Thyroid gland (tissue), 4 donors: Measurements from ENCODE around the gene MYLK2. TPM values are rescaled to one million over a fixed set of nuclear protein-coding genes. Genes with fewer than 3 reads are reported as not detected.

Source experiments
- DNase-seq, 2 donors: peaks; one replicate each; pipeline ENCODE4 v3.0.0-alpha.2; 2019
- H3K27ac ChIP-seq, 3 donors: fragments of 200-600 bp; sonication (generic); 1 replicate in 2 of 3; 2 replicates in 1 of 3; pipeline ENCODE4 v1.5.1; 2016 to 2019; ENCODE audit warnings: mild to moderate bottlenecking in 1 of 3, moderate library complexity in 1 of 3
- H3K27me3 ChIP-seq: fragments of 200-600 bp; sonication (generic); one replicate; pipeline ENCODE4 v1.5.1; 2019
- H3K36me3 ChIP-seq, 2 donors: fragments of 200-600 bp; sonication (generic); one replicate each; pipeline ENCODE4 v1.5.1; 2016 to 2019
- H3K4me1 ChIP-seq, 2 donors: fragments of 200-600 bp; sonication (generic); one replicate each; pipeline ENCODE4 v1.5.1; 2017 to 2019
- H3K4me3 ChIP-seq, 3 donors: fragments of 200-600 bp; sonication (generic); replicated peaks in 1 of 3; 1 replicate in 2 of 3; 2 replicates in 1 of 3; pipeline ENCODE4 v1.5.1; 2016; ENCODE audit warnings: mild to moderate bottlenecking in 1 of 3
- H3K9me3 ChIP-seq: fragments of 200-600 bp; sonication (generic); one replicate; pipeline ENCODE4 v1.5.1; 2017
- CTCF ChIP-seq, 6 experiments: fragments of 200-600 bp in 3 of 6; fragments of 450-650 bp in 3 of 6; sonication (generic) in 3 of 6; IDR thresholded peaks; one replicate each; pipeline ENCODE4 v1.5.1; 2016 to 2019; ENCODE audit warnings: antibody characterized with exemption in 6 of 6, mild to moderate bottlenecking in 2 of 6, inconsistent platforms in 1 of 6, moderate library complexity in 1 of 6
- POLR2A ChIP-seq, 2 donors: fragments of 450-650 bp; IDR thresholded peaks; one replicate each; pipeline ENCODE4 v1.6.1; 2017; ENCODE audit warnings: antibody characterized with exemption in 2 of 2, mild to moderate bottlenecking in 2 of 2, moderate library complexity in 1 of 2
- WGBS, 2 donors: methylation state at CpG; one replicate each; pipeline ENCODE4 v1.1.5; 2017; 5-methylcytosine and 5-hydroxymethylcytosine counted together
- intact Hi-C: fragments of 100-400 bp; cut with DNase I; formaldehyde crosslinking; loops from one replicate; pipeline ENCODE4 v1.15.1; 2023
- total RNA-seq, 4 donors: library from RNA; depleted of rRNA; stranded (reverse); fragments of >200 nt; gene quantifications; one replicate each; pipeline ENCODE4 v1.2.3, GENCODE V29; 2016

MYLK2 gene
- total RNA-seq, 4 donors from 2014 or later, result 0.22 to 0.83 TPM; not detected in 2

- 94 to 98% methylated on average over 4 of the region's 4 CpGs for WGBS, 2 donors
- H3K27ac ChIP-seq, result no peak overlapping the region
- TF ChIP-seq CTCF (IDR thresholded peaks at IDR 0.05) (no peak), POLR2A (IDR thresholded peaks at IDR 0.05) (no peak)
- no peaks in the 10 kb centered on the region for H3K4me1 ChIP-seq
- no peaks in the 10 kb centered on the region for H3K27me3 ChIP-seq
- H3K4me3 ChIP-seq, result no peak overlapping the region
- no peaks in the 10 kb centered on the region for H3K9me3 ChIP-seq
- no peaks in the 10 kb centered on the region for H3K36me3 ChIP-seq
- intact Hi-C loops, result no loop called here
- no peak for DNase-seq
These were observed 37.2 kb upstream of the MYLK2 start for GRCh38 chr20:31781945-31782344.

DNA sequence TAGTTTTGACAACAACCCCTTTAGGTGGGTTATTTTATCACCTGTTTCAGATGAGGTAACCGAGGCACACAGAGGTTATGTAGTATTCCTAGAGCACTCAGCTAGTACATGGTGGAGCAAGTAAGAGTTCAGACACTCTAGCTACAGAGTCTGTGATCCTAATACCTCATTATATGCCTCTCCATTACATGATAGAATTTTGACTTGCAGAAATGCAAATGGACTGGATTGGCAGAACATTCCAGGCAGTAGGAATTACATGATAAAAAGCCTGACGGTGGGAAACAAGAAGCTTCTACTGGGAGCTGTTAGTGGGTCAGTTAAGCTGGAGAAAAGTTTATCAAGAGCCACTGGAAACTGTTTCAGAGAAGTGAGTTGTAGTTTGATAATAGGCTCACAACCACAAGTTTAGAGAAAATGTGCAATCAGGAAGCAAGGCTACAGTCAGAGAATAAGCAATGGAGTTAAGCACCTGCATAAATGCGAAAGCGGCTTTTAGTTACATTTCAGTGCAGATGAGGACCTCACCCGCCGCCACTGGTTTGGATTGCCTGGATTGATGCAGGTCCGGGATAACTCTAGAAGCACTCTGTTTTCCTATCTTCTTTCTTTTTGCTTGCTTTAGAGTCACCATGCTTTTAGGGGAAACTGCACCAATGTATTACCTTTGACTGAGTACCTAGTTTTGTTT is 34.7 kb upstream of the MYLK2 start:
- no peak for DNase-seq
- intact Hi-C loops, result no loop called here
- H3K9me3 ChIP-seq, result no peaks in the 10 kb centered on the region
- no peak for TF ChIP-seq POLR2A (IDR thresholded peaks at IDR 0.05)
- TF ChIP-seq CTCF (IDR thresholded peaks at IDR 0.05), result no peak
- 66 to 86% methylated on average over 7 of the region's 7 CpGs for WGBS, 2 donors
- no peak overlapping the region for H3K4me3 ChIP-seq
- H3K36me3 ChIP-seq, result no peaks in the 10 kb centered on the region
- H3K27ac ChIP-seq, result no peak overlapping the region
- H3K4me1 ChIP-seq, result no peaks in the 10 kb centered on the region
- H3K27me3 ChIP-seq, result no peaks in the 10 kb centered on the region

DNA sequence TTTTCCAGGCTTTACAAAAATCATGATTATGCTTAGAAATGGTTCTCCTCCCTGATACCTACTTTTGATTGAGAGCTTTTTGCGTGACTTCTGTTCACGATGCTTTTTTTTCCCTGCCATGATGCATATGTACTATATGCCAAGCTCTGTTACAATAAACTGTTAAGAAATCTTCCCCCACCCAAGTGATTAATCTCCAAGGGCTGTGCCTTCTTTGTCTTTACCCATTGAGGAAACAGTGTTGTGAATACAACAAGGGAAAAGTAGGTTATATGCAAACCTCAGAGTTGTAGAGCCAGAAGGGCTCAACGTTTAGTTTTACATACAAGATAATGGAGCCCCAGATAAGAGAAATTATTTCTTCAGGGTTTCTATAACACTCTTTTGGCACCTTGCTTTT is 34.1 kb upstream of the MYLK2 start:
- Histone ChIP-seq H3K4me1 (no peaks in the 10 kb centered on the region), H3K4me3 (no peak overlapping the region), H3K27ac (no peak overlapping the region), H3K36me3 (no peaks in the 10 kb centered on the region), H3K27me3 (no peaks in the 10 kb centered on the region), H3K9me3 (no peaks in the 10 kb centered on the region)
- intact Hi-C loops, result no loop called here
- 89 to 95% methylated on average over 3 of the region's 3 CpGs for WGBS, 2 donors
- no peak for TF ChIP-seq CTCF (IDR thresholded peaks at IDR 0.05)
- no peak for TF ChIP-seq POLR2A (IDR thresholded peaks at IDR 0.05)
- DNase-seq, result no peak

GRCh38 chr20:31788578-31788977 is 30.6 kb upstream of the MYLK2 start:
- Histone ChIP-seq H3K9me3 (no peaks in the 10 kb centered on the region), H3K4me1 (no peaks in the 10 kb centered on the region), H3K27me3 (no peaks in the 10 kb centered on the region), H3K36me3 (no peaks in the 10 kb centered on the region), H3K4me3 (no peak overlapping the region), H3K27ac (no peak overlapping the region)
- WGBS, 2 donors, result 66 to 69% methylated on average over 3 of the region's 3 CpGs
- TF ChIP-seq POLR2A (IDR thresholded peaks at IDR 0.05) (no peak), CTCF (IDR thresholded peaks at IDR 0.05) (no peak)
- intact Hi-C loops, result no loop called here
- DNase-seq, result no peak

DNA sequence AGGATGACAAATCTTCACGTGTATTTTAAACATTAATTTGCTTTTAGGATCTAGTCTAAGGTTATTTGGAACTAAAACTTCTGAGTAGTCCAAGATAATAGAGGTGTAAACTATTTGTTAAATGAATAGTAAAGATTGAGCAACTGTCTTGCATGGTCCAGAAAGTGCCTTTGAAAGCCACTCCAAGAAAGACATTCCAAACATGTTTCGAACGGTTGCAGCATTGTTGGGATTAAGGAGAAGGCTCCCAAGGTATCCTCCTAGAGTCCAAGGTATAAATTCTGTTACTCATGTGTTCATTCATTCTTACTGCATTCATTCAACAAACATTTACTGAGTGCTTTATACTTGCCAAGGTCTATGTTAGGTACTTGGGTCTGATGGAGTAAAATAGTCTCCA is 28.8 kb upstream of the MYLK2 start:
- WGBS, 2 donors, result 72 to 84% methylated on average over 3 of the region's 3 CpGs
- TF ChIP-seq CTCF (IDR thresholded peaks at IDR 0.05) (no peak), POLR2A (IDR thresholded peaks at IDR 0.05) (no peak)
- intact Hi-C loops, result no loop called here

More for the DNA sequence above, 28.8 kb upstream of the MYLK2 start:
- Histone ChIP-seq H3K36me3 (no peaks in the 10 kb centered on the region), H3K27ac (no peak overlapping the region), H3K27me3 (no peaks in the 10 kb centered on the region), H3K4me1 (no peaks in the 10 kb centered on the region), H3K9me3 (no peaks in the 10 kb centered on the region), H3K4me3 (no peak overlapping the region)
- DNase-seq, result no peak
